Measurements from ENCODE around the gene SUMO4. TPM values are rescaled to one million over a fixed set of nuclear protein-coding genes. Genes with fewer than 3 reads are reported as not detected.

Gene SUMO4
- total RNA-seq, 1 donor from 2014 or later: 0.82 TPM

DNA sequence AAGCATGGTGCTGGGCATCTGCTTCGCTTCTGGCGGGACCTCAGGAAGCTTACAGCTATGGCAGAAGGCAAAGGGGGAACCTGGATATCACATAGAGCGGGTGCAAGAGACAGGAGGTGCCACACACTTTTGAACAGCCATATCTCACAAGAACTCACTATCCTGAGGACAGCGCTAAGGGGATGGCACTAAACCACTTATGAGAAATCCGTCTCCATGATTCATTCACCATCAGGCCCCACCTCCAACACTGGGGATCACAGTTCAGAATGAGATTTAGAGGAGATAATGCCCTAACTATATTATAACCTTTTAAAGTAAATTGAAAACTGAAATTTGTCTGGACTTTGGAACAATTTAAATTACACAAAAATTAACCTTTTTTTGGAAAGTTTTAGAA, 37.8 kb upstream of the SUMO4 start:
- Histone ChIP-seq H4K20me1 (ENCODE audit: low read depth) (peaks cover 79% of the 10 kb centered on the region), H3K4me2 (no peak overlapping the region), H3K4me1 (no peaks in the 10 kb centered on the region), H3K79me2 (ENCODE audit: low read depth) (peaks cover 100% of the 10 kb centered on the region), H3K4me3 (no peak overlapping the region), H3K9ac (no peak overlapping the region), H3K9me3 (ENCODE audit: low read depth) (no peaks in the 10 kb centered on the region), H3K27me3 (no peaks in the 10 kb centered on the region), H2AFZ (replicated peaks) (no peak overlapping the region), H3K36me3 (no peaks in the 10 kb centered on the region), H3K27ac (no peak overlapping the region), H3F3A (ENCODE audit: low read depth) (no peaks in the 10 kb centered on the region)
- H3K27me3 Mint-ChIP-seq (ENCODE audit: insufficient read depth, low read depth): no peaks in the 10 kb centered on the region
- no peak overlapping the region for H3K27ac Mint-ChIP-seq
- TF ChIP-seq EZH2phosphoT487 (IDR thresholded peaks at IDR 0.05) (no peak), EZH2 (IDR thresholded peaks at IDR 0.05) (no peak)
- TF ChIP-seq, protein P1, sequence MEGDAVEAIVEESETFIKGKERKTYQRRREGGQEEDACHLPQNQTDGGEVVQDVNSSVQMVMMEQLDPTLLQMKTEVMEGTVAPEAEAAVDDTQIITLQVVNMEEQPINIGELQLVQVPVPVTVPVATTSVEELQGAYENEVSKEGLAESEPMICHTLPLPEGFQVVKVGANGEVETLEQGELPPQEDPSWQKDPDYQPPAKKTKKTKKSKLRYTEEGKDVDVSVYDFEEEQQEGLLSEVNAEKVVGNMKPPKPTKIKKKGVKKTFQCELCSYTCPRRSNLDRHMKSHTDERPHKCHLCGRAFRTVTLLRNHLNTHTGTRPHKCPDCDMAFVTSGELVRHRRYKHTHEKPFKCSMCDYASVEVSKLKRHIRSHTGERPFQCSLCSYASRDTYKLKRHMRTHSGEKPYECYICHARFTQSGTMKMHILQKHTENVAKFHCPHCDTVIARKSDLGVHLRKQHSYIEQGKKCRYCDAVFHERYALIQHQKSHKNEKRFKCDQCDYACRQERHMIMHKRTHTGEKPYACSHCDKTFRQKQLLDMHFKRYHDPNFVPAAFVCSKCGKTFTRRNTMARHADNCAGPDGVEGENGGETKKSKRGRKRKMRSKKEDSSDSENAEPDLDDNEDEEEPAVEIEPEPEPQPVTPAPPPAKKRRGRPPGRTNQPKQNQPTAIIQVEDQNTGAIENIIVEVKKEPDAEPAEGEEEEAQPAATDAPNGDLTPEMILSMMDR (IDR thresholded peaks at IDR 0.05): no peak
- DNase-seq (ENCODE audit: low spot score): no peak
- H3K36me3 Mint-ChIP-seq: peaks cover 40% of the 10 kb centered on the region
- peaks cover 4% of the 10 kb centered on the region for H3K4me1 Mint-ChIP-seq
- H3K4me3 Mint-ChIP-seq: no peak overlapping the region
- peaks cover 4% of the 10 kb centered on the region for H3K9me3 Mint-ChIP-seq

DNA sequence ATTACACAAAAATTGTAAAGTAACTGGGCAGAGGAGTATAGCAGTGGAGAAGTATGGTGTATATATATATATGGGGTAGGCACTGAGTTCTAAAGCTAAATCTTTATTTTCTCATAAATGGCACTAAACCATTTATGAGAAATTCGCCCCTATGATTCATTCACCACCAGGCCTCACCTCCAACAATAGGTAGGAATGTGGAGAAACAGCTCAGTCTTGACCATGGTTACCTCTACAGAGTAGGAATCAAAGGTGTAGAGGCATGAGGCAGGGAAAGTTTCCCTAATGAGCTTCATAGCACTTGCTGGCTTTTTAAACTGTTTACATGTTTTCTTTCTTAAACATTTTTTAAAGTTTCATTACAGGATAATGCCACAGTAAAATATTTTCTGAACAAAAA, 36.9 kb upstream of the SUMO4 start:
- Mint-ChIP-seq H3K4me1 (peaks cover 4% of the 10 kb centered on the region), H3K36me3 (peaks cover 33% of the 10 kb centered on the region), H3K27me3 (ENCODE audit: insufficient read depth, low read depth) (no peaks in the 10 kb centered on the region), H3K27ac (no peak overlapping the region), H3K9me3 (peaks cover 4% of the 10 kb centered on the region), H3K4me3 (no peak overlapping the region)
- no peak overlapping the region for H3K4me3 ChIP-seq
- H3K4me2 ChIP-seq: no peak overlapping the region
- no peaks in the 10 kb centered on the region for H3K27me3 ChIP-seq
- H3K4me1 ChIP-seq: no peaks in the 10 kb centered on the region
- H3K9ac ChIP-seq: no peak overlapping the region
- H3K27ac ChIP-seq: no peak overlapping the region
- H2AFZ ChIP-seq (replicated peaks): no peak overlapping the region
- H3K36me3 ChIP-seq: no peaks in the 10 kb centered on the region
- H3K9me3 ChIP-seq (ENCODE audit: low read depth): no peaks in the 10 kb centered on the region
- no peak for DNase-seq (ENCODE audit: low spot score)
- peaks cover 100% of the 10 kb centered on the region for H3K79me2 ChIP-seq (ENCODE audit: low read depth)
- TF ChIP-seq EZH2phosphoT487 (IDR thresholded peaks at IDR 0.05) (no peak), EZH2 (IDR thresholded peaks at IDR 0.05) (no peak)
- TF ChIP-seq, protein P1 (IDR thresholded peaks at IDR 0.05): no peak
- H4K20me1 ChIP-seq (ENCODE audit: low read depth): peaks cover 74% of the 10 kb centered on the region
- no peaks in the 10 kb centered on the region for H3F3A ChIP-seq (ENCODE audit: low read depth)

DNA sequence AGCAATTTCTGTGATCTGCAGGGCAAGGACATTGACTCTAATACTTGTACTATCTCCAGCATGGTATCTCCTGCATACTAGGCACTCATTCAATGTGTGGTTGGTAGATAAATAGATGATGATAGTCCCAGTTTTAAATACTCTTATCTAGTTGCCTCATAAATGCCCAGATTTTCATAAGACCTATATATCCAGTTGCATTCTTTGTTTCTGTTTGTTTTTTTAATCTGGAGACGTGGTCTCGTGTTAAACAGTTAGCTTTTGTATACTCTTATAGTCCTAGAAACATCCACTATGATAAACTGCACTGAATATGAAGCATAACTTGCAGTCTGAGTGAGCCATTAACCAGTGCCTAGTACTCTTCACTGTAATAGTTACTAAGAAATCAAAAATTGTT, 35.5 kb upstream of the SUMO4 start:
- H3K27ac ChIP-seq: no peak overlapping the region
- no peaks in the 10 kb centered on the region for H3K9me3 ChIP-seq (ENCODE audit: low read depth)
- no peaks in the 10 kb centered on the region for H3K27me3 Mint-ChIP-seq (ENCODE audit: insufficient read depth, low read depth)
- H3K9ac ChIP-seq: no peak overlapping the region
- H3K4me2 ChIP-seq: no peak overlapping the region
- DNase-seq (ENCODE audit: low spot score): no peak
- no peaks in the 10 kb centered on the region for H3K36me3 ChIP-seq
- TF ChIP-seq EZH2phosphoT487 (IDR thresholded peaks at IDR 0.05): no peak
- TF ChIP-seq, protein P1 (IDR thresholded peaks at IDR 0.05): no peak
- no peak for TF ChIP-seq EZH2 (IDR thresholded peaks at IDR 0.05)
- no peaks in the 10 kb centered on the region for H3F3A ChIP-seq (ENCODE audit: low read depth)
- H3K27me3 ChIP-seq: no peaks in the 10 kb centered on the region
- H3K4me3 ChIP-seq: no peak overlapping the region
- peaks cover 4% of the 10 kb centered on the region for H3K4me1 Mint-ChIP-seq
- H3K9me3 Mint-ChIP-seq: peaks cover 4% of the 10 kb centered on the region
- no peak overlapping the region for H2AFZ ChIP-seq (replicated peaks)
- peaks cover 25% of the 10 kb centered on the region for H3K36me3 Mint-ChIP-seq
- H3K4me3 Mint-ChIP-seq: no peak overlapping the region
- no peaks in the 10 kb centered on the region for H3K4me1 ChIP-seq
- H3K79me2 ChIP-seq (ENCODE audit: low read depth): peaks cover 100% of the 10 kb centered on the region
- peaks cover 79% of the 10 kb centered on the region for H4K20me1 ChIP-seq (ENCODE audit: low read depth)
- H3K27ac Mint-ChIP-seq: no peak overlapping the region

Measured in neural progenitor cell (in vitro differentiated cells).